Measurements from ENCODE around the gene KLHL42. TPM values are rescaled to one million over a fixed set of nuclear protein-coding genes. Genes with fewer than 3 reads are reported as not detected.

Gene KLHL42
- total and polyA plus RNA-seq, 2 donors from 2014 or later = 6.6 to 21.2 TPM

- DNase-seq (peak in 2 of 5 donors; percentile 9 to 31), FAIRE-seq (no peak)
- H3K27ac ChIP-seq (ENCODE audit: low read depth in 2 of 2, low read length in 2 of 2) = no peak overlapping the region
- no peaks in the 10 kb centered on the region for H3K36me3 ChIP-seq (ENCODE audit: control insufficient read depth in 2 of 3, insufficient read depth in 3 of 3, low read length in 3 of 3)
- no peaks in the 10 kb centered on the region for H3K4me1 ChIP-seq (ENCODE audit: control insufficient read depth in 2 of 3, insufficient read depth in 2 of 3, low read depth in 1 of 3, low read length in 3 of 3)
- no peaks in the 10 kb centered on the region for H3K27me3 ChIP-seq (ENCODE audit: control insufficient read depth, insufficient read depth, low read length)
- no peak for TF ChIP-seq CTCF (IDR thresholded peaks at IDR 0.05; ENCODE audit: borderline replicate concordance, extremely low read depth, insufficient read depth)
- no peak overlapping the region for H3K9ac ChIP-seq (ENCODE audit: low read length in 3 of 3)
- intact Hi-C loops (cut with DNase I) = no loop called here
- no peaks in the 10 kb centered on the region for H3K9me3 ChIP-seq (ENCODE audit: control insufficient read depth in 2 of 3, insufficient read depth in 1 of 3, low read length in 3 of 3)
- H3K4me3 ChIP-seq (ENCODE audit: low read length in 3 of 3) = no peak overlapping the region
Measured at GRCh38 chr12:27769142-27769673, 10.8 kb upstream of the KLHL42 start.

- DNase-seq (no peak), FAIRE-seq (no peak)
- H3K27me3 ChIP-seq (ENCODE audit: control insufficient read depth, insufficient read depth, low read length) = no peaks in the 10 kb centered on the region
- H3K27ac ChIP-seq (ENCODE audit: low read depth in 2 of 2, low read length in 2 of 2) = no peak overlapping the region
- intact Hi-C loops (cut with DNase I) = no loop called here
- H3K9me3 ChIP-seq (ENCODE audit: control insufficient read depth in 2 of 3, insufficient read depth in 1 of 3, low read length in 3 of 3) = no peaks in the 10 kb centered on the region
- no peak overlapping the region for H3K9ac ChIP-seq (ENCODE audit: low read length in 3 of 3)
- no peak overlapping the region for H3K4me3 ChIP-seq (ENCODE audit: low read length in 3 of 3)
- no peaks in the 10 kb centered on the region for H3K4me1 ChIP-seq (ENCODE audit: control insufficient read depth in 2 of 3, insufficient read depth in 2 of 3, low read depth in 1 of 3, low read length in 3 of 3)
- TF ChIP-seq CTCF (IDR thresholded peaks at IDR 0.05; ENCODE audit: borderline replicate concordance, extremely low read depth, insufficient read depth) = no peak
- no peaks in the 10 kb centered on the region for H3K36me3 ChIP-seq (ENCODE audit: control insufficient read depth in 2 of 3, insufficient read depth in 3 of 3, low read length in 3 of 3)
Measured at GRCh38 chr12:27771481-27772327, 8.3 kb upstream of the KLHL42 start.

GRCh38 chr12:27772328-27773049, 7.5 kb upstream of the KLHL42 start:
- no peak overlapping the region for H3K9ac ChIP-seq (ENCODE audit: low read length in 3 of 3)
- no peaks in the 10 kb centered on the region for H3K27me3 ChIP-seq (ENCODE audit: control insufficient read depth, insufficient read depth, low read length)
- DNase-seq = no peak
- intact Hi-C loops (cut with DNase I) = no loop called here
- no peak for TF ChIP-seq CTCF (IDR thresholded peaks at IDR 0.05; ENCODE audit: borderline replicate concordance, extremely low read depth, insufficient read depth)
- H3K4me1 ChIP-seq (ENCODE audit: control insufficient read depth in 2 of 3, insufficient read depth in 2 of 3, low read depth in 1 of 3, low read length in 3 of 3) = no peaks in the 10 kb centered on the region
- no peaks in the 10 kb centered on the region for H3K36me3 ChIP-seq (ENCODE audit: control insufficient read depth in 2 of 3, insufficient read depth in 3 of 3, low read length in 3 of 3)
- no peak overlapping the region for H3K27ac ChIP-seq (ENCODE audit: low read depth in 2 of 2, low read length in 2 of 2)
- H3K4me3 ChIP-seq (ENCODE audit: low read length in 3 of 3) = no peak overlapping the region
- no peak for FAIRE-seq
- no peaks in the 10 kb centered on the region for H3K9me3 ChIP-seq (ENCODE audit: control insufficient read depth in 2 of 3, insufficient read depth in 1 of 3, low read length in 3 of 3)
